ENCODE data around the gene PSME2. TPM values are rescaled to one million over a fixed set of nuclear protein-coding genes. Genes with fewer than 3 reads are reported as not detected.

PSME2 gene
- total and polyA plus RNA-seq, 2 of the 13 experiments (the other 11 are each of a cell fraction or from before 2014, with no cell fraction given) = 332 to 716 TPM

DNA sequence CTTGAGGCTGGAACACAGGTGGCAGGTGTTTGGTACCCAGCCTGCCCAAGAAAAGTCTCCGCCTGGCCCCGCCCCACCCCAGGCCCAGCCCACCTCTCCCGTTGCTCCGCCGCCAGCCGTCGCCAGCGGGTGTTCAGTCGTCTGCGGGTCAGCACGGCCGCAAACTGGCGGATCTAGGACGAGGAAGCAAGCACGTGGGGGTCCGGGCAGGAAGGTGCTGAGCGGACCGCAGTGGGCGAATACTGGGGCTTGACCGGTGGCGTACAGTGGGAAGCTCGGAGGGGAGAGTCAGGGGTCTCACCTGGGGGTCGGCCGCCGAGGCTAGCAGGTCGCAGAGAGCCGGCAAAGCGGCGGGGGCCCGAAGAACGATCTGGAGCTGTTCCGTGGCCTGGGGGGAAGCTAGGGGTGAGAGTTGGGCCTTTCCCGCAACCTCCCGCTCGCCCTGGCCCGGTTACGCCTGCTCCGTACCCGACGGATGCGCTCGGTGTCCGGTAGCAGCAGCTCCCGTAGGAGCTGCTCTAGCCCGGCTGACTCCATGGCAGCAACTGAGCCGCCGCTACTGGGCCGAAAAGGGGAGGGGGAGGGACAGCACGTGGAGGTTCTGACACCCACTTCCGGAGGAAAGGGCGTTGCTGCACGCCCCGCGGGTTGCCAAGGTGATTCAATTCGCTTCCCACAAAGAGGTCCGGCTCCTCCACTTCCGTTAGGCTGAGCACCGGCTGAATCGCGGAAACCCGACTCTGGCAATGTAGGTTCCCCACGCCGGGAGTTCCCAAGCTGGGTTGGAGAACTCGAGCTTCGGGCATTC is 42.0 kb upstream of the PSME2 start, which contains the start of gene IPO4 (continued):
- TF ChIP-seq POLR2A (IDR thresholded peaks at IDR 0.05; ENCODE audit: insufficient read depth in 1 of 2, low read depth in 2 of 2, low read length in 2 of 2) = peak in 1 of 2 experiments; percentile 98; a peak in 2 of 4 replicates
- peak; percentile 100 for TF ChIP-seq ZNF747 (CRISPR knock-in tag; IDR thresholded peaks at IDR 0.05; ENCODE audit: borderline replicate concordance)
- TF ChIP-seq, protein P1, sequence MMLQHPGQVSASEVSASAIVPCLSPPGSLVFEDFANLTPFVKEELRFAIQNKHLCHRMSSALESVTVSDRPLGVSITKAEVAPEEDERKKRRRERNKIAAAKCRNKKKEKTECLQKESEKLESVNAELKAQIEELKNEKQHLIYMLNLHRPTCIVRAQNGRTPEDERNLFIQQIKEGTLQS (CRISPR knock-in tag; IDR thresholded peaks at IDR 0.05) = peak; percentile 83
- TF ChIP-seq ZNF7 (CRISPR knock-in tag; IDR thresholded peaks at IDR 0.05) = peak; percentile 67; the same call in 1 of the 2 replicates
- peak; percentile 100 for TF ChIP-seq KAT8 (CRISPR knock-in tag; IDR thresholded peaks at IDR 0.05)
- TF ChIP-seq SYNCRIP (IDR thresholded peaks at IDR 0.05; ENCODE audit: insufficient read depth, low read depth, low read length) = no peak
- peak; percentile 93 for TF ChIP-seq SRF (IDR thresholded peaks at IDR 0.05; ENCODE audit: low read depth, low read length)
- peak; percentile 98 for TF ChIP-seq TSC22D2 (CRISPR knock-in tag; IDR thresholded peaks at IDR 0.05; ENCODE audit: borderline replicate concordance)
- TF ChIP-seq ZNF225 (CRISPR knock-in tag; IDR thresholded peaks at IDR 0.05) = peak; percentile 99
- TF ChIP-seq U2AF1 (optimal IDR thresholded peaks at IDR 0.05; ENCODE audit: low read depth, low read length) = peak; percentile 100
- peak; percentile 80 for TF ChIP-seq ZNF143 (CRISPR knock-in tag; IDR thresholded peaks at IDR 0.05)
- TF ChIP-seq ISL2 (CRISPR knock-in tag; IDR thresholded peaks at IDR 0.05) = peak; percentile 96
- TF ChIP-seq ZNF550 (CRISPR knock-in tag; IDR thresholded peaks at IDR 0.05; ENCODE audit: borderline replicate concordance) = peak; percentile 98
- peak; percentile 89; the same call in 1 of the 2 replicates for TF ChIP-seq EHMT2 (IDR thresholded peaks at IDR 0.05; ENCODE audit: borderline replicate concordance, low read depth, low read length)
- no peak; the same call in 1 of the 2 replicates for TF ChIP-seq NFE2L1 (CRISPR knock-in tag; IDR thresholded peaks at IDR 0.05; ENCODE audit: borderline replicate concordance)
- TF ChIP-seq, protein P2, sequence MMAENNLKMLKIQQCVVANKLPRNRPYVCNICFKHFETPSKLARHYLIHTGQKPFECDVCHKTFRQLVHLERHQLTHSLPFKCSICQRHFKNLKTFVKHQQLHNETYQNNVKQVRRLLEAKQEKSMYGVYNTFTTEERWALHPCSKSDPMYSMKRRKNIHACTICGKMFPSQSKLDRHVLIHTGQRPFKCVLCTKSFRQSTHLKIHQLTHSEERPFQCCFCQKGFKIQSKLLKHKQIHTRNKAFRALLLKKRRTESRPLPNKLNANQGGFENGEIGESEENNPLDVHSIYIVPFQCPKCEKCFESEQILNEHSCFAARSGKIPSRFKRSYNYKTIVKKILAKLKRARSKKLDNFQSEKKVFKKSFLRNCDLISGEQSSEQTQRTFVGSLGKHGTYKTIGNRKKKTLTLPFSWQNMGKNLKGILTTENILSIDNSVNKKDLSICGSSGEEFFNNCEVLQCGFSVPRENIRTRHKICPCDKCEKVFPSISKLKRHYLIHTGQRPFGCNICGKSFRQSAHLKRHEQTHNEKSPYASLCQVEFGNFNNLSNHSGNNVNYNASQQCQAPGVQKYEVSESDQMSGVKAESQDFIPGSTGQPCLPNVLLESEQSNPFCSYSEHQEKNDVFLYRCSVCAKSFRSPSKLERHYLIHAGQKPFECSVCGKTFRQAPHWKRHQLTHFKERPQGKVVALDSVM (CRISPR knock-in tag; IDR thresholded peaks at IDR 0.05) = no peak
- TF ChIP-seq ZNF512B (CRISPR knock-in tag; IDR thresholded peaks at IDR 0.05; ENCODE audit: borderline replicate concordance) = no peak
- TF ChIP-seq HNRNPL (IDR thresholded peaks at IDR 0.05; ENCODE audit: low read depth, low read length) = peak; percentile 62; the same call in 1 of the 2 replicates
- peak; percentile 100; the same call in 1 of the 2 replicates for TF ChIP-seq STAT6 (CRISPR knock-in tag; IDR thresholded peaks at IDR 0.05; ENCODE audit: borderline replicate concordance)
